Raji (cell line): ENCODE data around the gene NRG4.

ENCODE experiments used
- POLR2A ChIP-seq: IDR thresholded peaks from 2 replicates; pipeline ENCODE4 v1.6.1; 2011; ENCODE audit warnings: low read depth, low read length, control low read depth; ENCODE audit not compliant: insufficient read depth

NRG4 gene

GRCh38 chr15:75903331-75904239 is 108.6 kb downstream of the NRG4 start, which contains the start of gene FBXO22:
TSS of gene FBXO22 (plus strand) at chr15:75903878. CDS start at chr15:75903964, 86 bp downstream.
- peak; percentile 97 for TF ChIP-seq POLR2A

- no peak for TF ChIP-seq POLR2A
Observed at GRCh38 chr15:75902129-75902557, 110.1 kb downstream of the NRG4 start.

GRCh38 chr15:75900577-75900976 is 111.6 kb downstream of the NRG4 start:
- TF ChIP-seq POLR2A: no peak

- no peak for TF ChIP-seq POLR2A
Observed at GRCh38 chr15:75895731-75896130, 116.5 kb downstream of the NRG4 start.

- no peak for TF ChIP-seq POLR2A
Observed at GRCh38 chr15:75891895-75892294, 120.3 kb downstream of the NRG4 start.
